NCI-H2227 (cell line): Measurements from ENCODE around the gene PTPN12.
A peak's percentile ranks its signal among the peaks of the same experiment; 100 is the strongest.
"Not testable (repeated sequence)": the region's sequence is repeated elsewhere in the genome, so short reads cannot be mapped to it uniquely, and the experiment has no call there.

Experiments used
- DNase-seq: peaks from one replicate; lab custom pipeline; 2025; ENCODE audit not compliant: unreplicated experiment; lab: John Stamatoyannopoulos, UW

The PTPN12 gene

GRCh38 chr7:77537136-77537777 lies at the start of gene PTPN12:
Gene PTPN12 (plus strand): TSS chr7:77537295. CDS start chr7:77537547, 252 bp downstream.
- peak; percentile 78 for DNase-seq

- DNase-seq = no peak
Observed at GRCh38 chr7:77488986-77489385, 48.1 kb upstream of the PTPN12 start.

GRCh38 chr7:77497079-77497478 lies 40.0 kb upstream of the PTPN12 start:
- no peak for DNase-seq

- DNase-seq = peak; percentile 38
Observed at GRCh38 chr7:77498659-77499379, 38.3 kb upstream of the PTPN12 start.

DNA sequence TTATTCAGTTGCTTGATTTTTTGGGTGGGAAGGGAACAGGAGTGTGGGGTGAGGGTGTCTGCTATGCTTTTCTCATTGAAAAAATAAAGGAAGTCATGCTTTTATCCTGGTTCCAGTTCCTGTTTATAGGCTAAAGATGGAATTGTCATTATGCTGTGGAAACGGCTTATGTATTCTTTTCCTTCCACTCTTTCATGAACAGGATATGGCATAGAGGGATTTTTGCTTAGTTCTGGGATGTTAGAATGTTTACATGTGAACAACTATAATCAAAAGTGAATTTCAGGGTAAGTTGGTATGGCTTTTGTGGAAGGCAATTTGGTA lies 35.9 kb upstream of the PTPN12 start:
- no peak for DNase-seq

GRCh38 chr7:77504951-77505350 lies 32.1 kb upstream of the PTPN12 start:
- DNase-seq = no peak

GRCh38 chr7:77506899-77507298 lies 30.2 kb upstream of the PTPN12 start:
- no peak for DNase-seq

DNA sequence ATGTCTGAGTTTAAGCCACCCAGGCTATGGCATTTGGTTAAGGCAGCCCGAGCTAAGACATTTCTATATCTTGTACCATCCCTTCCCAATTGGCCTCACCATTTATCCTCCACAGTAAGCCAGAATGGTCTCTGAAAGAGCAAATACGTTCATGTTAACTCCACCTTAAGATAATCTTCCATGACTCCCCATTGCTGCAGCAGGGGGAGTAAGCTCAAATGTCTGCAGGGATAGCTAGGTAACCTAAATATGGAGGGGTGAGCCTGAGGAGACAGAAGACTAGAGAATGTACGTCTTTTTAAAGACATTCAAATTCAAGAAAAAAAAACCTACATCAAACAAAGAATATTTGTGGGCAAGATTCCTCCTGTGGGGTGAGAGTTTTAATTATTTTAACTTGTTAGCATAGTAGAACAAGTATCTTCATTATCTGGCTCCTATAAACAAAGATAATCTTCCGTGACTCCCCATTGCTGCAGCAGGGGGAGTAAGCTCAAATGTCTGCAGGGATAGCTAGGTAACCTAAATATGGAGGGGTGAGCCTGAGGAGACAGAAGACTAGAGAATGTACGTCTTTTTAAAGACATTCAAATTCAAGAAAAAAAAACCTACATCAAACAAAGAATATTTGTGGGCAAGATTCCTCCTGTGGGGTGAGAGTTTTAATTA lies 24.0 kb upstream of the PTPN12 start:
- not testable (repeated sequence) for DNase-seq

- no peak for DNase-seq
Observed at GRCh38 chr7:77516085-77516484, 21.0 kb upstream of the PTPN12 start.

- no peak for DNase-seq
Observed at GRCh38 chr7:77520261-77520660, 16.8 kb upstream of the PTPN12 start.

DNA sequence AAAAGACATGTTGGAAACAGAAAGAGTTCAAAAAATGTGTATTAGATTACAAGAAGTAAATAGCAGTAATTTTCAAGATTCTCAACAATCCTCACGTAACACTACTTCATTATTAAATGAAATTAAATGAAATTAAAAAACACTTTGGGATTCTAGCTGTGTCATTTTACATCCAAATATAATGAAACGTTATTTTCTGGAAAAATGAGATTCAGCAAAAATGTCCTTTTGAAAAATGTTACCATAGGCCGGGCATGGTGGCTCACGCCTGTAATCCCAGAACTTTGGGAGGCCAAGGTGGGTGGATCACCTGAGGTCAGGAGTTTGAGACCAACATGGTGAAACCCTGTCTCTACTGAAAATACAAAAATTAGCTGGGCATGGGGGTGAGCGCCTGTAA lies 15.6 kb upstream of the PTPN12 start:
- not testable (repeated sequence) for DNase-seq

DNA sequence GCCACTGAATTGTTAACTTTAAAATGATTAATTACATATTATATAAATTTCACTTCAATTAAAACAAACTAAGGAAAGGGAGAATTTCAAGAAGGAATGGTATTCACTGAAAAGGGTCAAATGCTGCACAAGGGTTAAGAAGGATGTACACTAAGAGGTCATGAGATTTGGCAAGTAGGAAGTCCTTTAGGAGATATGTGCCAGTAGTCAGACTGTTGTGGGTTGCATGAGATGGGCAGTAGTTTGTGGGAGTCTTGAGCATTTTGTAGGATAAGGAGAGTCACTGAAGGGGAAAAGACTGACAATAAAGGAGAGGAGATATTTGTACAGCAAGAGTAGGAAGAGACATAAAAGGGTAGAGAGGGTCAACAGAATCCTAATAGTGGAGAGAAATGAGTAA lies 12.4 kb upstream of the PTPN12 start:
- DNase-seq = no peak

DNA sequence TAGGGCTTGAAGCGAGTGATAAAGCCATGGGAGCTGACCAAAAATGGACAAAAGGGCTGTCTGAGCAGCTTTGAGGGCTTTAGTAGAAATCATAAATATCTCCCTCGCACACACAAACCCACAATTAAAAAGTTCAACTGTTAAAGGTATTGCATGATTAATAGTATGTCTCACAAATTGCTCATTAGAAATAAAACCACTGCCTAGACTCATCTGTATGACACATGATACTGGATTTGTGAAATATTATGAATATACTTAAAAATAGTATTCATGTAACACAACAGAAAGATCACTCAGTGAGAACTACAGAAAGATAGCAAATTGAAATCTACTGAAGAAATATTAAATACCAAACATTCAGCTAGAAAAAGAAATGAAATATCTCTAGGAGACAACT lies 11.9 kb upstream of the PTPN12 start:
- DNase-seq = no peak

DNA sequence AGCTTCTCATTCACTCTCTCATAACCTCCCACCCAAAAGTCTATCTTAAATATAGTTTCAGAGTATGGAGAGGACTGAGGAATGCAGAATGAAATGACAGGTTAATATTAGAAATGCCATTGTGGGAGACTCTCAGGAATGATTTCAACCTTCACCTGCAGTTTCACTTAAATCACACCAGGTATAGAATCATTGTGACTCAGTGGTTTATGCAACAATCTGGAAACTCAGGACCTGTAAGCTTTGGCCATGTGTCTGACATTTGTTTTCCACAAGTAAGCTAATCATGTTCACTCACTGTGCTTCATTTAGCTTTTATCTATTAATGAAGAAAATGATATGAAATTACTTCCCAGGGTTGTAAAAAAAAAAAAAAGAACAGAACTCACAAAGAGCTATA lies 8.7 kb upstream of the PTPN12 start:
- no peak for DNase-seq

DNA sequence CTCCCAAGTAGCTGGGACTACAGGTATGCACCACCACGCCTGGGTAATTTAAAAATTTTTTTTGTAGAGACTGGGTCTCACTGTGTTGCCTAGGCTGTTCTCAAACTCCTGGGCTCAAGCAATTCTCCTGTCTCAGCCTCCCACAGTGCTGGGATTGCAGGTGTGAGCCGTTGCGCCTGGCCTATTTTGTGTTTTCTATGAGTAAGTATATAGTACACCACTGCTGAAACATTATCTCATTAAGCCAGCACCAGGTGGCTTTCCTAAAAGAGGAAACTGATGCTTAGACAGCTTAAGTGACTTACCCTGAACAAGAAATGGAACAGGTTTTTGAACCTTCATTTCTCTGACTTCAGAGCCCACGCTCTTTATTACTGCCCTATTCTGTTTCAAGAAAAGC lies 7.8 kb upstream of the PTPN12 start:
- no peak for DNase-seq

DNA sequence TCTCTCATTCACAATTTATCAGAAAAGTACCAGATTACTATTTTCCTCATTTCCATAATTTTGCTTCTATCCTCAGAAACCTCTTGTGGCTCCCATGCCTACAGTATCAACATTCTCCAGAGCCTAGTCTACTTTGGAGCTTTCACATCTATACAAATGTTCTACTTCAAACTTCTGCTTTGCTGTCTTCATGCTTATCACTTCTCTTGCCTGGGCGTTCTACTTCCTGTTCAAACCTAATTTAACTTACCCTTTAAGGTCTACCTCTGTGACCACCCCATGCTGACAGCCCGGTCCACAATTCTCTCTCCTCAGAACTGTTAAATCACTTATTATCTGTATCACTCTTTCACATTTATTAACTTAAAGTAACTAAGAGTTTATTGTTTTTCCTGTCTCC lies 6.1 kb upstream of the PTPN12 start:
- no peak for DNase-seq

GRCh38 chr7:77532247-77532646 lies 4.8 kb upstream of the PTPN12 start:
- no peak for DNase-seq

DNA sequence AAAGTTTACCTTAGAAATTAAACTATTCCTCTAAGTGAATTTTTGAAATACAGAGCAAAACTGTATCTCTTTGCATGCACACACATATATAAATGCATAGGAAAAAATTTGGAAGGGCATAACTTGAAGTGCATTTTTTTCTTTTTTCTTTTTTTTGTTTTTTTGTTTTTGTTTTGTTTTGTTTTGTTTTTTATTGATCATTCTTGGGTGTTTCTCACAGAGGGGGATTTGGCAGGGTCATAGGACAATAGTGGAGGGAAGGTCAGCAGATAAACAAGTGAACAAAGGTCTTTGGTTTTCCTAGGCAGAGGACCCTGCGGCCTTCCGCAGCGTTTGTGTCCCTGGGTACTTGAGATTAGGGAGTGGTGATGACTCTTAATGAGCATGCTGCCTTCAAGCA lies 4.4 kb upstream of the PTPN12 start:
- not testable (repeated sequence) for DNase-seq

DNA sequence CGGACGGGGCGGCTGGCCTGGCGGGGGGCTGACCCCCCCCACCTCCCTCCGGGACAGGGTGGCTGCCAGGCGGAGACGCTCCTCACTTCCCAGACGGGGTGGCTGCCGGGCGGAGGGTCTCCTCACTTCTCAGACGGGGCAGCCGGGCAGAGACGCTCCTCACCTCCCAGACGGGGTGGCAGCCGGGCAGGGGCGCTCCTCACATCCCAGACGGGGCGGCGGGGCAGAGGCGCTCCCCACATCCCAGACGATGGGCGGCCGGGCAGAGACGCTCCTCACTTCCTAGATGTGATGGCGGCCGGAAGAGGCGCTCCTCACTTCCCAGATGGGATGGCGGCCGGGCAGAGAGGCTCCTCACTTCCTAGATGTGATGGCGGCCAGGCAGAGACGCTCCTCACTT lies 3.0 kb upstream of the PTPN12 start:
- not testable (repeated sequence) for DNase-seq

GRCh38 chr7:77536017-77536412 lies 1.1 kb upstream of the PTPN12 start:
- no peak for DNase-seq

- DNase-seq = peak; percentile 99
Observed at GRCh38 chr7:77536413-77537135, 521 bp upstream of the PTPN12 start.
